H1 (cell line): ENCODE data around the gene SLC8B1.

Experiments used
- CTCF ChIP-seq, 3 experiments: IDR thresholded peaks; 1 replicate in 2 of 3; 2 replicates in 1 of 3; pipeline versions ENCODE4 v1.5.1 to v1.6.1; 2011; ENCODE audit warnings: low read length in 3 of 3, mild to moderate bottlenecking in 3 of 3, inconsistent platforms in 2 of 3, low read depth in 1 of 3, moderate library complexity in 1 of 3; ENCODE audit not compliant: insufficient read depth in 1 of 3; ENCODE audit errors: control extremely low read depth in 1 of 3
- EGR1 ChIP-seq: IDR thresholded peaks from 2 replicates; pipeline ENCODE4 v1.6.1; 2011; ENCODE audit warnings: low read depth, low read length, borderline replicate concordance
- GTF2F1 ChIP-seq: IDR thresholded peaks from 2 replicates; pipeline ENCODE4 v1.6.1; 2012; ENCODE audit warnings: low read depth, low read length, improper control_type of control experiment, borderline replicate concordance
- POLR2AphosphoS5 ChIP-seq: IDR thresholded peaks from 2 replicates; pipeline ENCODE4 v1.6.1; 2011; ENCODE audit warnings: low read depth, low read length
- TAF1 ChIP-seq: IDR thresholded peaks from 2 replicates; pipeline ENCODE4 v1.6.1; 2011; ENCODE audit warnings: mild to moderate bottlenecking, low read depth, low read length

GRCh38 chr12:113298472-113298817 lies 36.5 kb downstream of the SLC8B1 start:
- TF ChIP-seq CTCF (IDR thresholded peaks at IDR 0.05; ENCODE audit: control extremely low read depth in 1 of 3, insufficient read depth in 1 of 3, low read depth in 1 of 3, low read length in 3 of 3) (no peak), POLR2AphosphoS5 (no peak), GTF2F1 (no peak), TAF1 (no peak), EGR1 (no peak)
